ENCODE results near the gene DDX23. TPM values are rescaled to one million over a fixed set of nuclear protein-coding genes. Genes with fewer than 3 reads are reported as not detected.

DDX23 gene
- total RNA-seq, 4 donors from 2014 or later: 44.9 to 85.0 (median 62.0) TPM

- DNase-seq (ENCODE audit: low spot score) (no peak), ATAC-seq (ENCODE audit: low FRiP score) (no peak)
- TF ChIP-seq, protein P1, sequence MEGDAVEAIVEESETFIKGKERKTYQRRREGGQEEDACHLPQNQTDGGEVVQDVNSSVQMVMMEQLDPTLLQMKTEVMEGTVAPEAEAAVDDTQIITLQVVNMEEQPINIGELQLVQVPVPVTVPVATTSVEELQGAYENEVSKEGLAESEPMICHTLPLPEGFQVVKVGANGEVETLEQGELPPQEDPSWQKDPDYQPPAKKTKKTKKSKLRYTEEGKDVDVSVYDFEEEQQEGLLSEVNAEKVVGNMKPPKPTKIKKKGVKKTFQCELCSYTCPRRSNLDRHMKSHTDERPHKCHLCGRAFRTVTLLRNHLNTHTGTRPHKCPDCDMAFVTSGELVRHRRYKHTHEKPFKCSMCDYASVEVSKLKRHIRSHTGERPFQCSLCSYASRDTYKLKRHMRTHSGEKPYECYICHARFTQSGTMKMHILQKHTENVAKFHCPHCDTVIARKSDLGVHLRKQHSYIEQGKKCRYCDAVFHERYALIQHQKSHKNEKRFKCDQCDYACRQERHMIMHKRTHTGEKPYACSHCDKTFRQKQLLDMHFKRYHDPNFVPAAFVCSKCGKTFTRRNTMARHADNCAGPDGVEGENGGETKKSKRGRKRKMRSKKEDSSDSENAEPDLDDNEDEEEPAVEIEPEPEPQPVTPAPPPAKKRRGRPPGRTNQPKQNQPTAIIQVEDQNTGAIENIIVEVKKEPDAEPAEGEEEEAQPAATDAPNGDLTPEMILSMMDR (IDR thresholded peaks at IDR 0.05): no peak
Measured at GRCh38 chr12:48831257-48831656, 20.7 kb downstream of the DDX23 start.

DNA sequence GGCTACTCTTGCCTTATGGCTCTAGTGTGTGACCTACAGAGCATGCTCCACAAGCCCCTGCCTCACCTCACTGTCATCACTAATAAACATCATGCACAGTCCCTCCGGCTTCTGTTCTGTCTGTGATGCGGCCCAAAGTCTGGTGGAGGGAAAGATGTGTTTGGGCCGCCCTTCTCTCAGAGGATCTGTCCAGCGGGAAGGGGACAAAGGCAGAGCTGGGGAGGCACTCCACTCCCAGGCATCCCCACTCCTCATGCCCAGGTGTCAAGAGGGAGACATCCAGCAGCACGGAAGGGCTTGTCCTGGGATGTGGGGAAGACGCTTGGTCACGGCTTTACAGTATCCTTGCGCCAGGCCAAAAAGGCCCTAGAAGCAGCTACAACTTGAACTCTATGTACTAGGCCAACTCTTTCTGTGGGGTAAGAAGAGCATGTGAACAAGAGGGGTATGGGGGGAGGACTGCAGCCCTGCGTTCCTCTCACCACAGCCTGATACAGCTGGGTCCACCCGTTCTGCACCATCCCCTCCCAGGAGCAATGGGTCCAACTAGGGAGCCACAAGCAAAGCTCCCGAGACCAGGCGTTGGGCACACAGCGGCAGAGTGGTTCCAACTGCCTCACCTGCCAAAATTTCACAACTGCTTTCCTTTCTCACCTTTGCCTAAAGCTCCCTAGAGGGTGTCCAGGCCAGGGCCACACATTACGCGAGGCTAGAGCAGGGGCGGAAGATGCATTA, 23.0 kb downstream of the DDX23 start:
- no peak for DNase-seq (ENCODE audit: low spot score)

DNA sequence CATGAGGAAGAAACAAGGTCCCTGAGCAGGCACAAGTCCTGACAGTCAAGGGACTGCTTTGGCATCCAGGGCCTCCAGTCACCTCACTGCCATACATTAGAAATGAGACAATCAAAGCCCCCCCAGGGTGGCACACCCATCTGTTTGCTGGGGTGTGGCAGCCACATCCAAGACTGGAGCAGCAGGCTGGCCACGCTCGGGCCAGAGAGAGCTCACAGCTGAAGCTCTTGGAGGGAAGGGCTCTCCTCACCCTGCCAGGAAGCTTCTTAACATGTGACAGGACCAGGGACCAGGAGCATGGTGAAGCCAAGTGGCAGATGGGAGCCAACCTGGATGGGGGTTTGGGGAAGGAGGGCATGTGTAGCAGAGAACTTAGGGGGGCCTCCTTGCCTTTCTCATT, 23.7 kb downstream of the DDX23 start:
- no peak for DNase-seq (ENCODE audit: low spot score)
- ATAC-seq (ENCODE audit: low FRiP score): no peak
- TF ChIP-seq, protein P1 (IDR thresholded peaks at IDR 0.05): no peak

More for the DNA sequence above, 23.0 kb downstream of the DDX23 start:
- TF ChIP-seq, protein P1 (IDR thresholded peaks at IDR 0.05): no peak
- no peak for ATAC-seq (ENCODE audit: low FRiP score)

DNA sequence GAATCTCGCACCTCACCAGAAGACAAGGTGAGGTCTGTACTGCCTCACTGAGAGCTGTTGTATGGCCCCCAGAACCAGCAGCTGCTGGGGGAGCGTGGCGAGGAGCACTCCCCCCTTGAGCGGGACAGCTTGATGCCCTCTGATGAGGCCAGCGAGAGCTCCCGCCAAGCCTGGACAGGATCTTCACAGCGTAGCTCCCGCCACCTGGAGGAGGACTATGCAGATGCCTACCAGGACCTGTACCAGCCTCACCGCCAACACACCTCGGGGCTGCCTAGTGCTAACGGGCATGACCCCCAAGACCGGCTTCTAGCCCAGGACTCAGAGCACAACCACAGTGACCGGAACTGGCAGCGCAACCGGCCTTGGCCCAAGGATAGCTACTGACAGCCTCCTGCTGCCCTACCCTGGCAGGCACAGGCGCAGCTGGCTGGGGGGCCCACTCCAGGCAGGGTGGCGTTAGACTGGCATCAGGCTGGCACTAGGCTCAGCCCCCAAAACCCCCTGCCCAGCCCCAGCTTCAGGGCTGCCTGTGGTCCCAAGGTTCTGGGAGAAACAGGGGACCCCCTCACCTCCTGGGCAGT, 24.4 kb downstream of the DDX23 start:
- TF ChIP-seq, protein P1 (IDR thresholded peaks at IDR 0.05): no peak
- no peak for DNase-seq (ENCODE audit: low spot score)
- no peak for ATAC-seq (ENCODE audit: low FRiP score)

- DNase-seq (ENCODE audit: low spot score) (no peak), ATAC-seq (ENCODE audit: low FRiP score) (no peak)
- TF ChIP-seq, protein P1 (IDR thresholded peaks at IDR 0.05): no peak
Measured at GRCh38 chr12:48827026-48827425, 24.9 kb downstream of the DDX23 start.

DNA sequence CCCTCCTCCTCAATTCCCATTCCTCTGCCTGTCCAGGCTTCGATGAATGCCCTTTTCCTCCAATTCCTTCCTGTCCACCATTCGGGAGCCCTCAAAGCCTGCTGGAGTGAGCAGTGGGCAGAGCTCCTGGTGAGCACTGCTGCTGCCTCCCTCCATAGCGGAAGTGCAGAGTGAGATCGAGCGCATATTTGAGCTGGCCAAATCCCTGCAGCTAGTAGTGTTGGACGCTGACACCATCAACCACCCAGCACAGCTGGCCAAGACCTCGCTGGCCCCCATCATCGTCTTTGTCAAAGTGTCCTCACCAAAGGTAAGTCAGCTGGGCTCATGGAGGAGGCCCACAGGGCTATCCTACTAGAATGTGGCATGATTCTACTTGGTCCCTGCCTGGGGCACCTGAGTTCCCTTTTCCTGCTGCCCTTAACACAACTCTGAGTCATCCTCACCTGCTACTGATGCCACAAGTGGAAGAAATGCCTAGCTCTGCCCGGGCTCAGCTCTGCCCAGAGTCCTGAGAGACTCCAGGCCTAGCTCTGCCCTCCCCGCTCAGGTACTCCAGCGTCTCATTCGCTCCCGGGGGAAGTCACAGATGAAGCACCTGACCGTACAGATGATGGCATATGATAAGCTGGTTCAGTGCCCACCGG, 25.6 kb downstream of the DDX23 start:
- ATAC-seq (ENCODE audit: low FRiP score): no peak
- TF ChIP-seq, protein P1 (IDR thresholded peaks at IDR 0.05): no peak
- DNase-seq (ENCODE audit: low spot score): no peak

Data from omental fat pad (tissue), 4 donors.